Panc1 (cell line): ENCODE results near the gene NCK2.

ENCODE experiments used
- TCF7L2 ChIP-seq: IDR thresholded peaks from 2 replicates; pipeline ENCODE4 v1.6.1; 2011; ENCODE audit warnings: mild to moderate bottlenecking, low read depth, low read length, inconsistent platforms
- TF ChIP-seq, protein P1 (sequence below): fragments of 450-650 bp; IDR thresholded peaks from 2 replicates; pipeline ENCODE4 v1.5.1; 2017; ENCODE audit warnings: mild to moderate bottlenecking

- TF ChIP-seq, protein P1, sequence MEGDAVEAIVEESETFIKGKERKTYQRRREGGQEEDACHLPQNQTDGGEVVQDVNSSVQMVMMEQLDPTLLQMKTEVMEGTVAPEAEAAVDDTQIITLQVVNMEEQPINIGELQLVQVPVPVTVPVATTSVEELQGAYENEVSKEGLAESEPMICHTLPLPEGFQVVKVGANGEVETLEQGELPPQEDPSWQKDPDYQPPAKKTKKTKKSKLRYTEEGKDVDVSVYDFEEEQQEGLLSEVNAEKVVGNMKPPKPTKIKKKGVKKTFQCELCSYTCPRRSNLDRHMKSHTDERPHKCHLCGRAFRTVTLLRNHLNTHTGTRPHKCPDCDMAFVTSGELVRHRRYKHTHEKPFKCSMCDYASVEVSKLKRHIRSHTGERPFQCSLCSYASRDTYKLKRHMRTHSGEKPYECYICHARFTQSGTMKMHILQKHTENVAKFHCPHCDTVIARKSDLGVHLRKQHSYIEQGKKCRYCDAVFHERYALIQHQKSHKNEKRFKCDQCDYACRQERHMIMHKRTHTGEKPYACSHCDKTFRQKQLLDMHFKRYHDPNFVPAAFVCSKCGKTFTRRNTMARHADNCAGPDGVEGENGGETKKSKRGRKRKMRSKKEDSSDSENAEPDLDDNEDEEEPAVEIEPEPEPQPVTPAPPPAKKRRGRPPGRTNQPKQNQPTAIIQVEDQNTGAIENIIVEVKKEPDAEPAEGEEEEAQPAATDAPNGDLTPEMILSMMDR, result no peak
- no peak for TF ChIP-seq TCF7L2
Measured at GRCh38 chr2:105919191-105919811, 174.6 kb downstream of the NCK2 start.
